ENCODE measurements around the gene TRMT1L. TPM values are rescaled to one million over a fixed set of nuclear protein-coding genes. Genes with fewer than 3 reads are reported as not detected.
"Not testable (repeated sequence)": the region's sequence is repeated elsewhere in the genome, so short reads cannot be mapped to it uniquely, and the experiment has no call there.

TRMT1L gene
- total and polyA plus RNA-seq, 2 experiments from 2014 or later = 11.7 to 30.8 TPM

GRCh38 chr1:185200889-185201288 lies 44.1 kb upstream of the TRMT1L start:
- Histone ChIP-seq H3K4me2 (no peak overlapping the region), H2AFZ (0 out of 2 replicates have a peak overlapping the region, but pooled peaks have one; percentile 18), H3K27me3 (ENCODE audit: insufficient read depth) (no peaks in the 10 kb centered on the region), H4K20me1 (replicated peaks; ENCODE audit: insufficient read depth) (no peaks in the 10 kb centered on the region), H3F3A (replicated peaks; ENCODE audit: low read depth) (no peaks in the 10 kb centered on the region), H3K9me2 (ENCODE audit: insufficient read depth) (no peaks in the 10 kb centered on the region), H3K36me3 (ENCODE audit: insufficient read depth) (no peaks in the 10 kb centered on the region), H3K79me2 (replicated peaks; ENCODE audit: insufficient read depth) (no peaks in the 10 kb centered on the region), H3K27ac (ENCODE audit: low read depth) (no peak overlapping the region), H3K4me1 (ENCODE audit: insufficient read depth) (no peaks in the 10 kb centered on the region), H3K4me3 (no peak overlapping the region)
- Mint-ChIP-seq H3K27ac (no peak overlapping the region), H3K36me3 (ENCODE audit: low read depth) (peaks cover 32% of the 10 kb centered on the region), H3K4me3 (no peak overlapping the region), H3K27me3 (ENCODE audit: insufficient read depth, low read depth, poor library complexity) (peaks cover 3% of the 10 kb centered on the region), H3K4me1 (peaks cover 2% of the 10 kb centered on the region; the same call in 1 of the 3 replicates), H3K9me3 (peaks cover 36% of the 10 kb centered on the region)
- ATAC-seq (no peak), DNase-seq (ENCODE audit: low spot score) (peak; percentile 57)
- no peak for TF ChIP-seq EZH2phosphoT487 (IDR thresholded peaks at IDR 0.05; ENCODE audit: unreplicated experiment)

GRCh38 chr1:185198712-185199111 lies 42.0 kb upstream of the TRMT1L start:
- H3K4me1 Mint-ChIP-seq = not testable (repeated sequence)

GRCh38 chr1:185193756-185194155 lies 37.0 kb upstream of the TRMT1L start:
- Histone ChIP-seq H3F3A (replicated peaks; ENCODE audit: low read depth) (no peaks in the 10 kb centered on the region), H3K4me3 (no peak overlapping the region), H4K20me1 (replicated peaks; ENCODE audit: insufficient read depth) (no peaks in the 10 kb centered on the region), H2AFZ (no peak overlapping the region), H3K27me3 (ENCODE audit: insufficient read depth) (no peaks in the 10 kb centered on the region), H3K9me2 (ENCODE audit: insufficient read depth) (no peaks in the 10 kb centered on the region), H3K36me3 (ENCODE audit: insufficient read depth) (no peaks in the 10 kb centered on the region), H3K4me1 (ENCODE audit: insufficient read depth) (no peaks in the 10 kb centered on the region), H3K79me2 (replicated peaks; ENCODE audit: insufficient read depth) (no peaks in the 10 kb centered on the region), H3K4me2 (no peak overlapping the region), H3K27ac (ENCODE audit: low read depth) (no peak overlapping the region)
- no peak for TF ChIP-seq JUNB (IDR thresholded peaks at IDR 0.05; ENCODE audit: unreplicated experiment)
- H3K9me3 Mint-ChIP-seq = peaks cover 12% of the 10 kb centered on the region; the same call in 2 of the 3 replicates
- H3K27me3 Mint-ChIP-seq (ENCODE audit: insufficient read depth, low read depth, poor library complexity) = no peaks in the 10 kb centered on the region
- no peak overlapping the region for H3K4me3 Mint-ChIP-seq
- H3K36me3 Mint-ChIP-seq (ENCODE audit: low read depth) = peaks cover 9% of the 10 kb centered on the region; the same call in 2 of the 3 replicates
- DNase-seq (ENCODE audit: low spot score) (no peak), ATAC-seq (no peak)
- no peaks in the 10 kb centered on the region for H3K4me1 Mint-ChIP-seq
- H3K27ac Mint-ChIP-seq = no peak overlapping the region

More at GRCh38 chr1:185198712-185199111, 42.0 kb upstream of the TRMT1L start:
- not testable (repeated sequence) for H3K27me3 ChIP-seq (ENCODE audit: insufficient read depth); H3K9me2 ChIP-seq (ENCODE audit: insufficient read depth); H3K4me3 ChIP-seq; H3K27me3 Mint-ChIP-seq (ENCODE audit: insufficient read depth, low read depth, poor library complexity); H3K27ac ChIP-seq (ENCODE audit: low read depth); H3K79me2 ChIP-seq (replicated peaks; ENCODE audit: insufficient read depth); DNase-seq (ENCODE audit: low spot score); H3K4me1 ChIP-seq (ENCODE audit: insufficient read depth); H2AFZ ChIP-seq; H3F3A ChIP-seq (replicated peaks; ENCODE audit: low read depth); H3K4me2 ChIP-seq; H3K36me3 ChIP-seq (ENCODE audit: insufficient read depth); H3K27ac Mint-ChIP-seq; H4K20me1 ChIP-seq (replicated peaks; ENCODE audit: insufficient read depth); ATAC-seq; H3K4me3 Mint-ChIP-seq
- Mint-ChIP-seq H3K9me3 (peaks cover 36% of the 10 kb centered on the region), H3K36me3 (ENCODE audit: low read depth) (peaks cover 32% of the 10 kb centered on the region)

- Mint-ChIP-seq H3K27ac (no peak overlapping the region), H3K4me1 (no peaks in the 10 kb centered on the region; the same call in 2 of the 3 replicates), H3K9me3 (no peaks in the 10 kb centered on the region), H3K36me3 (ENCODE audit: low read depth) (no peaks in the 10 kb centered on the region), H3K4me3 (peak overlapping the region; percentile 46; the same call in 1 of the 3 replicates), H3K27me3 (ENCODE audit: insufficient read depth, low read depth, poor library complexity) (peaks cover 5% of the 10 kb centered on the region)
- Histone ChIP-seq H3K4me3 (peak overlapping the region; percentile 25; the same call in 1 of the 2 replicates), H4K20me1 (replicated peaks; ENCODE audit: insufficient read depth) (no peaks in the 10 kb centered on the region), H3K27ac (ENCODE audit: low read depth) (no peak overlapping the region), H3K79me2 (replicated peaks; ENCODE audit: insufficient read depth) (no peaks in the 10 kb centered on the region), H3K4me2 (no peak overlapping the region), H3K9me2 (ENCODE audit: insufficient read depth) (no peaks in the 10 kb centered on the region), H3K27me3 (ENCODE audit: insufficient read depth) (no peaks in the 10 kb centered on the region), H3K36me3 (ENCODE audit: insufficient read depth) (no peaks in the 10 kb centered on the region), H2AFZ (0 out of 2 replicates have a peak overlapping the region, but pooled peaks have one; percentile 9), H3F3A (replicated peaks; ENCODE audit: low read depth) (no peaks in the 10 kb centered on the region), H3K4me1 (ENCODE audit: insufficient read depth) (no peaks in the 10 kb centered on the region)
- no peak for TF ChIP-seq NANOG (IDR thresholded peaks at IDR 0.05; ENCODE audit: borderline replicate concordance)
- no peak for TF ChIP-seq EZH2phosphoT487 (IDR thresholded peaks at IDR 0.05; ENCODE audit: unreplicated experiment)
- TF ChIP-seq EZH2 (IDR thresholded peaks at IDR 0.05; ENCODE audit: low read depth, unreplicated experiment) = no peak
- peak; percentile 80 to 99 for TF ChIP-seq CTCF (conservative IDR thresholded peaks at IDR 0.05; ENCODE audit: low read depth in 2 of 2)
- TF ChIP-seq JUNB (IDR thresholded peaks at IDR 0.05; ENCODE audit: unreplicated experiment) = no peak
- ATAC-seq (peak; percentile 96), DNase-seq (ENCODE audit: low spot score) (peak; percentile 90)
Measured at GRCh38 chr1:185170291-185170848, 13.6 kb upstream of the TRMT1L start.
